Neural cell (in vitro differentiated cells): Measurements from ENCODE around the gene TSEN15. TPM values are rescaled to one million over a fixed set of nuclear protein-coding genes. Genes with fewer than 3 reads are reported as not detected.

Experiments
- H2AFZ ChIP-seq: fragments of 200-600, 300-800 bp; sonication (generic), shearing (Covaris generic); 2 replicates; pipeline ENCODE4 v1.6.0; 2014; ENCODE audit warnings: low read depth, mild to moderate bottlenecking, antibody characterized with exemption, low read length, moderate library complexity
- H3F3A ChIP-seq: fragments of 200-600 bp; shearing (Covaris generic); 2 replicates; pipeline ENCODE4 v1.6.1; 2016; ENCODE audit warnings: mild to moderate bottlenecking, moderate library complexity, mixed read lengths, antibody characterized with exemption, low read length; ENCODE audit not compliant: insufficient read depth, poor library complexity, severe bottlenecking
- H3K27ac ChIP-seq: fragments of 200-600, 300-800 bp; sonication (generic), shearing (Covaris generic); 2 replicates; pipeline ENCODE4 v1.5.1; 2014; ENCODE audit warnings: mild to moderate bottlenecking, low read length, moderate library complexity
- H3K27me3 ChIP-seq: fragments of 300-800, 200-600 bp; sonication (generic), shearing (Covaris generic); 2 replicates; pipeline ENCODE4 v1.6.0; 2014; ENCODE audit warnings: mild to moderate bottlenecking, low read depth, low read length, moderate library complexity; ENCODE audit not compliant: insufficient read depth
- H3K36me3 ChIP-seq: fragments of 300-800, 200-600 bp; sonication (generic), shearing (Covaris generic); 2 replicates; pipeline ENCODE4 v1.5.1; 2014; ENCODE audit warnings: mild to moderate bottlenecking, antibody characterized with exemption, low read length, moderate library complexity; ENCODE audit not compliant: insufficient read depth
- H3K4me2 ChIP-seq: fragments of 300-800, 200-600 bp; sonication (generic), shearing (Covaris generic); 2 replicates; pipeline ENCODE4 v1.6.0; 2014; ENCODE audit warnings: mild to moderate bottlenecking, low read length
- H3K4me3 ChIP-seq: fragments of 300-800, 200-600 bp; sonication (generic), shearing (Covaris generic); 2 replicates; pipeline ENCODE4 v1.5.1; 2014; ENCODE audit warnings: mild to moderate bottlenecking, low read length, moderate library complexity
- H3K79me2 ChIP-seq: fragments of 200-600 bp; shearing (Covaris generic); replicated peaks from 2 replicates; pipeline ENCODE4 v1.6.0; 2014; ENCODE audit warnings: mild to moderate bottlenecking, low read length, moderate library complexity; ENCODE audit not compliant: insufficient read depth
- H3K9ac ChIP-seq: fragments of 300-800, 200-600 bp; sonication (generic), shearing (Covaris generic); 2 replicates; pipeline ENCODE4 v1.6.1; 2016; ENCODE audit warnings: mild to moderate bottlenecking, low read length, mixed read lengths
- H3K9me2 ChIP-seq: fragments of 200-600 bp; shearing (Covaris generic); 2 replicates; pipeline ENCODE4 v1.6.1; 2016; ENCODE audit warnings: mild to moderate bottlenecking, low read length, mixed read lengths; ENCODE audit not compliant: insufficient read depth
- H3K9me3 ChIP-seq: fragments of 200-600, 300-800 bp; sonication (generic), shearing (Covaris generic); 2 replicates; pipeline ENCODE4 v1.6.1; 2016; ENCODE audit warnings: mild to moderate bottlenecking, mixed run types, low read length, moderate library complexity, mixed read lengths
- H4K20me1 ChIP-seq: fragments of 200-600 bp; shearing (Covaris generic); 2 replicates; pipeline ENCODE4 v1.6.1; 2016; ENCODE audit warnings: mild to moderate bottlenecking, mixed run types; ENCODE audit not compliant: insufficient read depth
- CTCF ChIP-seq: fragments of 450-650 bp; IDR thresholded peaks from 2 replicates; pipeline ENCODE4 v1.5.1; 2014; ENCODE audit warnings: antibody characterized with exemption, mild to moderate bottlenecking, moderate library complexity; ENCODE audit not compliant: poor library complexity, severe bottlenecking
- EP300 ChIP-seq: fragments of 450-650 bp; conservative IDR thresholded peaks from 2 replicates; pipeline ENCODE4 v1.6.1; 2014; ENCODE audit warnings: antibody characterized with exemption, mild to moderate bottlenecking, moderate library complexity; ENCODE audit not compliant: poor library complexity, severe bottlenecking
- EZH2 ChIP-seq: fragments of 200-600, 300-800 bp; shearing (Covaris generic), sonication (generic); IDR thresholded peaks from 2 replicates; pipeline ENCODE4 v1.6.1; 2014; ENCODE audit warnings: antibody characterized with exemption, low read length, borderline replicate concordance, mild to moderate bottlenecking; ENCODE audit not compliant: insufficient read depth, poor library complexity, severe bottlenecking
- MXI1 ChIP-seq: fragments of 450-650 bp; conservative IDR thresholded peaks from 2 replicates; pipeline ENCODE4 v1.6.1; 2014; ENCODE audit warnings: antibody characterized with exemption, mild to moderate bottlenecking; ENCODE audit not compliant: poor library complexity, severe bottlenecking
- POLR2AphosphoS5 ChIP-seq: IDR thresholded peaks from 2 replicates; pipeline ENCODE4 v1.6.1; 2012
- RAD21 ChIP-seq: fragments of 450-650 bp; conservative IDR thresholded peaks from 2 replicates; pipeline ENCODE4 v1.6.1; 2014; ENCODE audit warnings: antibody characterized with exemption, mild to moderate bottlenecking, moderate library complexity
- REST ChIP-seq: IDR thresholded peaks from 2 replicates; pipeline ENCODE4 v1.6.1; 2012; ENCODE audit warnings: borderline replicate concordance
- SMC3 ChIP-seq: fragments of 450-650 bp; conservative IDR thresholded peaks from 2 replicates; pipeline ENCODE4 v1.6.1; 2014; ENCODE audit warnings: antibody characterized with exemption, mild to moderate bottlenecking, moderate library complexity; ENCODE audit not compliant: poor library complexity
- TAF1 ChIP-seq: IDR thresholded peaks from 2 replicates; pipeline ENCODE4 v1.6.1; 2012; ENCODE audit warnings: low read depth
- polyA plus RNA-seq: library from polyadenylated mRNA; depleted of rRNA; stranded (reverse); fragments of >200 nt; gene quantifications from 2 replicates; pipeline ENCODE4 v1.2.3, GENCODE V29; 2014

TSEN15 gene
- polyA plus RNA-seq, 1 donor from 2014 or later, result 56.9 TPM

DNA sequence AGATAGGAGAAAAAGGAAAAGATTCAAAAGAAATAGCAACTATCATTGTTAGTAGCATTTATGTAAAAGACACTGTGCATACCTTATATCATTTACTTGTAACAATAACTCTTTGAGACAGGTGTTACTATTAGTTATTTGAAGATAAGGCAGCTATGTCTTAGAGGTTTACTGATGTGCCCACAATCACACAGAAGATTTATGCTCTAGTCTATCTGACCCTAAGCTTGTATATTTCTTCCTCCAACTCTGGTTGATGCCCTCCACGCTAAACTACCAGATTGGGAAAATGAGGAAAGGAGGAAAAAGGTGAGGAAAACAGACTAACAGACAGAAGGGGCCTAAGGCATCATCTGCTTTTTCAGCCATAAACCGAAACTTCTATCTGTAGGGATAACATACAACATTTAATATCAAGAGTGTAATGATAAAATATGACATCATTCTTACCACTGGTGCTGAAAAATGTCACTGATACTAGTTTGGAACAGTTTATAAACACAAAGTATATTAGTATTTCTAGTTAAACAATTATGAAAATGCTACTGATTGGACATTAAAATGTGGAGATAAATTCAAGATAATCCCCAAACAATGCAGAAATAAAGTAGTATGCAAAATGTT, 19.1 kb upstream of the TSEN15 start:
- Histone ChIP-seq H3K4me2 (no peak overlapping the region), H3K27ac (no peak overlapping the region), H4K20me1 (no peaks in the 10 kb centered on the region), H3F3A (no peaks in the 10 kb centered on the region), H3K9ac (no peak overlapping the region), H3K36me3 (no peaks in the 10 kb centered on the region), H3K9me3 (no peaks in the 10 kb centered on the region), H3K79me2 (no peaks in the 10 kb centered on the region), H3K4me3 (no peak overlapping the region), H2AFZ (no peak overlapping the region), H3K27me3 (peaks cover 21% of the 10 kb centered on the region), H3K9me2 (no peaks in the 10 kb centered on the region)
- no peak for TF ChIP-seq TAF1

- no peaks in the 10 kb centered on the region for H3K9me2 ChIP-seq
Observed at GRCh38 chr1:184032930-184033418, 18.6 kb upstream of the TSEN15 start.

DNA sequence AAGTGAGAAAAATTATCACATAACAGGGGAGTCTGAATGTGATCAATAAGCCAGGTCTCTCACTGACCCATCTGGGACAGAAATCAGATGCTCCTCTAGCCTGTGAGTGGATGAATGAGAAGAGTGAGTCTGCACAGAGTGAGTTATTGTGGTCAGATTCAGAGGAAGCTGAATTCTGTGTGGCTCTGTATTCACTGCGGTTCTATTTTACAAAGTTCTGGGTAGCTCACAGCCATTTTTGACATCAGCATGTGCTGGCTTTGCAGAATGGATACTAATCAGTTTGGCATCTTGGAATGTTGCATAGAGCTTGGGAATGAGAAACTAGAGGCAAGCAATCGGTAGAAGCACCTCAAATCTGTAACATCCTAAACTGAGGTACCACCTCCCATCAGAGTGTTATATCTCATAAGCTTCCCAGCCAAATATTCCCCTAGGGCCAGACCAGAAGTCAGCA, 17.8 kb upstream of the TSEN15 start:
- Histone ChIP-seq H3K9ac (no peak overlapping the region), H3F3A (no peaks in the 10 kb centered on the region), H3K9me3 (no peaks in the 10 kb centered on the region), H4K20me1 (no peaks in the 10 kb centered on the region), H3K4me2 (no peak overlapping the region), H3K36me3 (no peaks in the 10 kb centered on the region), H3K9me2 (no peaks in the 10 kb centered on the region), H3K79me2 (no peaks in the 10 kb centered on the region), H3K27ac (no peak overlapping the region), H3K27me3 (peaks cover 21% of the 10 kb centered on the region), H3K4me3 (no peak overlapping the region), H2AFZ (no peak overlapping the region)
- TF ChIP-seq EZH2 (no peak), REST (no peak), RAD21 (no peak), TAF1 (no peak), EP300 (no peak), MXI1 (no peak), CTCF (no peak), POLR2AphosphoS5 (no peak), SMC3 (no peak)

More at GRCh38 chr1:184032930-184033418, 18.6 kb upstream of the TSEN15 start:
- Histone ChIP-seq H3F3A (no peaks in the 10 kb centered on the region), H2AFZ (no peak overlapping the region), H3K4me3 (no peak overlapping the region), H3K9me3 (no peaks in the 10 kb centered on the region), H3K9ac (no peak overlapping the region), H3K27ac (no peak overlapping the region), H3K79me2 (no peaks in the 10 kb centered on the region), H3K27me3 (peaks cover 21% of the 10 kb centered on the region), H3K36me3 (no peaks in the 10 kb centered on the region), H4K20me1 (no peaks in the 10 kb centered on the region), H3K4me2 (no peak overlapping the region)
- no peak for TF ChIP-seq MXI1
- TF ChIP-seq POLR2AphosphoS5, result no peak
- no peak for TF ChIP-seq CTCF
